HepG2 (cell line): ENCODE data around the gene ENC1. TPM values are rescaled to one million over a fixed set of nuclear protein-coding genes. Genes with fewer than 3 reads are reported as not detected.
A peak's percentile ranks its signal among the peaks of the same experiment; 100 is the strongest.

Source experiments
- ATF4 ChIP-seq, 2 experiments: fragments of 450-650 bp in 1 of 2; sonication (generic) in 1 of 2; formaldehyde crosslinking; IDR thresholded peaks; 2 replicates each; pipeline versions ENCODE4 v1.5.0 to v1.8.0; 2020 to 2022; ENCODE audit warnings: mild to moderate bottlenecking in 1 of 2, missing genetic modification reagents in 1 of 2
- KMT2A ChIP-seq: sonication (generic); formaldehyde crosslinking; IDR thresholded peaks from 2 replicates; pipeline ENCODE4 v1.4.0; 2020; ENCODE audit warnings: missing genetic modification reagents
- MTA1 ChIP-seq: sonication (generic); formaldehyde crosslinking; IDR thresholded peaks from 2 replicates; pipeline ENCODE4 v1.4.0; 2020; ENCODE audit warnings: missing genetic modification reagents, mild to moderate bottlenecking, borderline replicate concordance
- MTF1 ChIP-seq: sonication (generic); formaldehyde crosslinking; IDR thresholded peaks from 2 replicates; pipeline ENCODE4 v1.5.0; 2020; ENCODE audit warnings: missing genetic modification reagents
- PHF21A ChIP-seq: sonication (generic); formaldehyde crosslinking; IDR thresholded peaks from 2 replicates; pipeline ENCODE4 v1.5.0; 2020; ENCODE audit warnings: mild to moderate bottlenecking, missing genetic modification reagents
- RBM22 ChIP-seq: fragments of 200-400 bp; formaldehyde crosslinking; optimal IDR thresholded peaks from 2 replicates; pipeline ENCODE3; 2017; ENCODE audit warnings: mild to moderate bottlenecking, low read length, moderate library complexity
- RFXAP ChIP-seq: sonication (generic); formaldehyde crosslinking; IDR thresholded peaks from 2 replicates; pipeline ENCODE4 v1.4.0; 2020; ENCODE audit warnings: missing genetic modification reagents, borderline replicate concordance
- RNF2 ChIP-seq: fragments of 450-650 bp; conservative IDR thresholded peaks from 2 replicates; pipeline ENCODE4 v1.6.1; 2016; ENCODE audit warnings: low read depth
- TIGD3 ChIP-seq: sonication (generic); formaldehyde crosslinking; IDR thresholded peaks from 2 replicates; pipeline ENCODE4 v1.5.1; 2020; ENCODE audit warnings: mild to moderate bottlenecking, missing genetic modification reagents, borderline replicate concordance
- YEATS2 ChIP-seq: sonication (generic); formaldehyde crosslinking; IDR thresholded peaks from 2 replicates; pipeline ENCODE4 v1.4.0; 2020; ENCODE audit warnings: missing genetic modification reagents, borderline replicate concordance
- ZFX ChIP-seq: sonication (generic); formaldehyde crosslinking; IDR thresholded peaks from 2 replicates; pipeline ENCODE4 v1.4.0; 2020; ENCODE audit warnings: mild to moderate bottlenecking, low read depth, missing genetic modification reagents, moderate library complexity
- ZNF407 ChIP-seq: sonication (generic); formaldehyde crosslinking; IDR thresholded peaks from one replicate; pipeline ENCODE4 v1.5.1; 2020; ENCODE audit warnings: mild to moderate bottlenecking, missing genetic modification reagents; ENCODE audit errors: not compliant biosample characterization
- ZNF468 ChIP-seq: sonication (generic); formaldehyde crosslinking; IDR thresholded peaks from 2 replicates; pipeline ENCODE4 v1.8.0; 2022; ENCODE audit warnings: mild to moderate bottlenecking, moderate library complexity, missing genetic modification reagents
- ZNF616 ChIP-seq: sonication (generic); formaldehyde crosslinking; IDR thresholded peaks from 2 replicates; pipeline ENCODE4 v1.5.0; 2020; ENCODE audit warnings: low read depth, mild to moderate bottlenecking, missing genetic modification reagents
- ZNF674 ChIP-seq: sonication (generic); formaldehyde crosslinking; IDR thresholded peaks from 2 replicates; pipeline ENCODE4 v1.5.0; 2020; ENCODE audit warnings: low read depth, mild to moderate bottlenecking, missing genetic modification reagents
- polyA plus RNA-seq, 8 experiments: library from polyadenylated mRNA; depleted of rRNA in 3 of 8; stranded (reverse) in 7 of 8; unstranded in 1 of 8; fragments of >200 nt; fragmentation: Illumina TruSeq in 4 of 8; extraction: Trizol in 4 of 8; gene quantifications; 2 replicates each; pipeline versions ENCODE4 v1.2.1 to v1.2.3, GENCODE V29; 2011 to 2016; ENCODE audit warnings: low read depth in 4 of 8, missing spikeins in 1 of 8, mixed read lengths in 1 of 8; ENCODE audit not compliant: insufficient read depth in 1 of 8
- total RNA-seq, 5 experiments: library from RNA; depleted of rRNA; stranded (reverse); fragments of >200 nt; fragmentation: Illumina TruSeq; extraction: Trizol; gene quantifications; 2 replicates each; pipeline ENCODE4 v1.2.3, GENCODE V29; 2016; ENCODE audit warnings: low read depth in 1 of 5

ENC1 gene
- total and polyA plus RNA-seq, 2 of the 13 experiments (the other 11 are each of a cell fraction or from before 2014, with no cell fraction given): 63.8 to 64.4 TPM

GRCh38 chr5:74640954-74641734 is 616 bp upstream of the ENC1 start (continued):
- TF ChIP-seq ZNF407 (CRISPR knock-in tag) (no peak), MTF1 (CRISPR knock-in tag) (peak; percentile 58; the same call in 1 of the 2 replicates), ZNF674 (CRISPR knock-in tag) (peak; percentile 43; the same call in 1 of the 2 replicates), ZFX (peak; percentile 22; the same call in 1 of the 2 replicates), YEATS2 (CRISPR knock-in tag) (peak; percentile 62; the same call in 1 of the 2 replicates), ZNF616 (no peak), TIGD3 (CRISPR knock-in tag) (no peak), RFXAP (peak; percentile 79), MTA1 (CRISPR knock-in tag) (0 out of 2 replicates have a peak, but pooled peaks have one; percentile 34), ATF4 (CRISPR knock-in tag; IDR thresholded peaks at IDR 0.05) (no peak), ZNF468 (no peak), RNF2 (no peak), PHF21A (CRISPR knock-in tag) (no peak), KMT2A (CRISPR knock-in tag) (no peak; the same call in 1 of the 2 replicates), RBM22 (no peak)
